NK-92 (cell line): ENCODE data around the gene USP4.
"Not testable (repeated sequence)": the region's sequence is repeated elsewhere in the genome, so short reads cannot be mapped to it uniquely, and the experiment has no call there.

Experiments used
- DNase-seq: peaks from one replicate; lab custom pipeline; 2025; ENCODE audit not compliant: unreplicated experiment; lab: John Stamatoyannopoulos, UW

Gene USP4

GRCh38 chr3:49351521-49352011 is 11.7 kb upstream of the USP4 start:
- no peak for DNase-seq

- no peak for DNase-seq
These were observed 9.7 kb upstream of the USP4 start for GRCh38 chr3:49349348-49350114.

- not testable (repeated sequence) for DNase-seq
These were observed 8.5 kb upstream of the USP4 start for GRCh38 chr3:49348361-49348760.

GRCh38 chr3:49346797-49347251 is 7.0 kb upstream of the USP4 start:
- DNase-seq: no peak

GRCh38 chr3:49343163-49343562 is 3.3 kb upstream of the USP4 start:
- DNase-seq: no peak

GRCh38 chr3:49341996-49342395 is 2.1 kb upstream of the USP4 start:
- no peak for DNase-seq

GRCh38 chr3:49339581-49339940 is 292 bp downstream of the USP4 start:
- no peak for DNase-seq

- no peak for DNase-seq
These were observed 5.8 kb downstream of the USP4 start for GRCh38 chr3:49333916-49334633.

GRCh38 chr3:49333091-49333490 is 6.8 kb downstream of the USP4 start:
- DNase-seq: no peak

- no peak for DNase-seq
These were observed 10.7 kb downstream of the USP4 start for GRCh38 chr3:49329186-49329585.

- DNase-seq: not testable (repeated sequence)
These were observed 11.5 kb downstream of the USP4 start for GRCh38 chr3:49328350-49328749.

- DNase-seq: no peak
These were observed 12.4 kb downstream of the USP4 start for GRCh38 chr3:49327485-49327884.

GRCh38 chr3:49324768-49325167 is 15.1 kb downstream of the USP4 start:
- no peak for DNase-seq

- DNase-seq: no peak
These were observed 23.0 kb downstream of the USP4 start for GRCh38 chr3:49316696-49317457.

- DNase-seq: no peak
These were observed 25.8 kb downstream of the USP4 start for GRCh38 chr3:49313896-49314688.

- no peak for DNase-seq
These were observed 28.6 kb downstream of the USP4 start for GRCh38 chr3:49311283-49311682.

GRCh38 chr3:49310677-49311076 is 29.2 kb downstream of the USP4 start:
- no peak for DNase-seq

GRCh38 chr3:49305608-49306007 is 34.2 kb downstream of the USP4 start:
- no peak for DNase-seq

GRCh38 chr3:49302613-49303012 is 37.2 kb downstream of the USP4 start:
- DNase-seq: no peak

- DNase-seq: no peak
These were observed 39.3 kb downstream of the USP4 start for GRCh38 chr3:49300595-49300994.

GRCh38 chr3:49298511-49298910 is 41.3 kb downstream of the USP4 start:
- DNase-seq: no peak
